IMR-90 (cell line): ENCODE results near the gene PSRC1. TPM values are rescaled to one million over a fixed set of nuclear protein-coding genes. Genes with fewer than 3 reads are reported as not detected.

Experiments used
- ATAC-seq: fragments of 200-7000 bp; cut with Tn5 transposase; 2 replicates; pipeline ENCODE4 v1.9.1; 2020; ENCODE audit warnings: low read depth, mild to moderate bottlenecking, moderate library complexity
- BruUV-seq: library from RNA; stranded (reverse); fragments of 400-500 nt; replicated peaks from 2 replicates; lab custom pipeline; 2021; lab: Mats Ljungman, UMichigan
- CTCF ChIA-PET: fragments of 300-600 bp; formaldehyde crosslinking; extraction: SDS; loops from one replicate; lab custom pipeline; 2021; ENCODE audit warnings: antibody characterized with exemption; lab: Yijun Ruan, JAX
- POLR2A ChIA-PET: fragments of 300-600 bp; sonication (Branson Sonifier 250); formaldehyde crosslinking; loops from one replicate; lab custom pipeline; 2022; ENCODE audit warnings: antibody characterized with exemption; ENCODE audit not compliant: unreplicated experiment; lab: Charles Lee
- DNase-seq: peaks from one replicate; pipeline ENCODE4 v3.0.0; 2013
- H2AFZ ChIP-seq: replicated peaks from 2 replicates; pipeline ENCODE3; 2013; ENCODE audit warnings: low read length, mild to moderate bottlenecking; ENCODE audit not compliant: poor library complexity
- H2AK5ac ChIP-seq: 2 replicates; pipeline ENCODE4 v1.6.1; 2013; ENCODE audit warnings: low read depth, low read length, inconsistent platforms
- H2AK9ac ChIP-seq: replicated peaks from 2 replicates; pipeline ENCODE3; 2013; ENCODE audit warnings: mild to moderate bottlenecking, low read depth, low read length, moderate library complexity; ENCODE audit not compliant: poor library complexity
- H2BK120ac ChIP-seq: 2 replicates; pipeline ENCODE4 v1.6.1; 2013; ENCODE audit warnings: low read depth, low read length, inconsistent platforms
- H2BK15ac ChIP-seq: 3 replicates; pipeline ENCODE4 v1.6.1; 2013; ENCODE audit warnings: low read depth, low read length, inconsistent platforms
- H2BK20ac ChIP-seq: 2 replicates; pipeline ENCODE4 v1.6.1; 2013; ENCODE audit warnings: low read depth, mild to moderate bottlenecking, inconsistent platforms, low read length, moderate library complexity
- H2BK5ac ChIP-seq: 2 replicates; pipeline ENCODE4 v1.6.1; 2013; ENCODE audit warnings: mild to moderate bottlenecking, low read depth, low read length, inconsistent platforms; ENCODE audit not compliant: poor library complexity, severe bottlenecking
- H3K14ac ChIP-seq: replicated peaks from 2 replicates; pipeline ENCODE4 v1.6.1; 2013; ENCODE audit warnings: low read depth, low read length, inconsistent platforms
- H3K18ac ChIP-seq: 2 replicates; pipeline ENCODE4 v1.6.1; 2013; ENCODE audit warnings: low read depth, low read length, control low read depth
- H3K23ac ChIP-seq: 2 replicates; pipeline ENCODE4 v1.6.1; 2013; ENCODE audit warnings: low read depth, low read length, inconsistent platforms
- H3K27ac ChIP-seq: 2 replicates; pipeline ENCODE4 v1.5.1; 2013; ENCODE audit warnings: mild to moderate bottlenecking, control low read depth, low read length; ENCODE audit not compliant: insufficient read depth
- H3K27me3 ChIP-seq: 2 replicates; pipeline ENCODE4 v1.6.1; 2013; ENCODE audit warnings: low read length; ENCODE audit not compliant: control insufficient read depth, insufficient read depth
- H3K36me3 ChIP-seq: 2 replicates; pipeline ENCODE4 v1.6.1; 2013; ENCODE audit warnings: low read length, mixed read lengths; ENCODE audit not compliant: control insufficient read depth, insufficient read depth
- H3K4ac ChIP-seq: 2 replicates; pipeline ENCODE4 v1.6.1; 2013; ENCODE audit warnings: low read depth, low read length, inconsistent platforms
- H3K4me1 ChIP-seq: 2 replicates; pipeline ENCODE4 v1.6.1; 2013; ENCODE audit warnings: low read length, mixed read lengths; ENCODE audit not compliant: control insufficient read depth, insufficient read depth
- H3K4me2 ChIP-seq: 2 replicates; pipeline ENCODE4 v1.6.1; 2013; ENCODE audit warnings: low read depth, mild to moderate bottlenecking, control low read depth, low read length, moderate library complexity
- H3K4me3 ChIP-seq: 2 replicates; pipeline ENCODE4 v1.5.1; 2013; ENCODE audit warnings: low read depth, mild to moderate bottlenecking, control low read depth, low read length, moderate library complexity; ENCODE audit not compliant: insufficient read depth
- H3K56ac ChIP-seq: 2 replicates; pipeline ENCODE4 v1.6.1; 2013; ENCODE audit warnings: low read length, inconsistent platforms; ENCODE audit not compliant: insufficient read depth; ENCODE audit errors: extremely low read depth
- H3K79me1 ChIP-seq, 2 experiments: 2 replicates each; pipeline ENCODE4 v1.6.1; 2013; ENCODE audit warnings: low read length in 2 of 2, inconsistent platforms in 1 of 2, low read depth in 1 of 2
- H3K9ac ChIP-seq: 2 replicates; pipeline ENCODE4 v1.6.1; 2013; ENCODE audit warnings: low read depth, low read length, control low read depth
- H3K9me1 ChIP-seq: 2 replicates; pipeline ENCODE4 v1.6.1; 2013; ENCODE audit warnings: low read length, inconsistent platforms; ENCODE audit not compliant: insufficient read depth
- H3K9me3 ChIP-seq: 2 replicates; pipeline ENCODE4 v1.6.1; 2013; ENCODE audit warnings: low read length; ENCODE audit not compliant: control insufficient read depth, insufficient read depth
- H4K20me1 ChIP-seq: 2 replicates; pipeline ENCODE4 v1.6.1; 2013; ENCODE audit warnings: low read length, inconsistent platforms; ENCODE audit not compliant: insufficient read depth
- H4K5ac ChIP-seq: 2 replicates; pipeline ENCODE4 v1.6.1; 2013; ENCODE audit warnings: mild to moderate bottlenecking, low read depth, low read length, control low read depth
- H4K8ac ChIP-seq, 2 experiments: 2 replicates each; pipeline ENCODE4 v1.6.1; 2013; ENCODE audit warnings: low read depth in 2 of 2, low read length in 2 of 2, control low read depth in 1 of 2, inconsistent platforms in 1 of 2
- H4K91ac ChIP-seq: 2 replicates; pipeline ENCODE4 v1.6.1; 2013; ENCODE audit warnings: low read depth, low read length, inconsistent platforms; ENCODE audit not compliant: insufficient read depth
- BHLHE40 ChIP-seq: fragments of 150-350 bp; IDR thresholded peaks from 2 replicates; pipeline ENCODE4 v1.6.1; 2016; ENCODE audit warnings: mild to moderate bottlenecking, low read depth, low read length
- CEBPB ChIP-seq: IDR thresholded peaks from 2 replicates; pipeline ENCODE4 v1.6.1; 2012; ENCODE audit warnings: low read depth, low read length, improper control_type of control experiment
- CHD1 ChIP-seq: IDR thresholded peaks from 2 replicates; pipeline ENCODE4 v1.6.1; 2012; ENCODE audit warnings: low read depth, low read length, improper control_type of control experiment
- CTCF ChIP-seq: conservative IDR thresholded peaks from 2 replicates; pipeline ENCODE4 v1.5.1; 2012; ENCODE audit warnings: mild to moderate bottlenecking, low read depth, low read length, improper control_type of control experiment
- ELK1 ChIP-seq: fragments of 150-350 bp; IDR thresholded peaks from 2 replicates; pipeline ENCODE4 v1.6.1; 2016; ENCODE audit warnings: low read depth, mild to moderate bottlenecking, low read length, moderate library complexity, borderline replicate concordance
- FOS ChIP-seq: fragments of 150-350 bp; IDR thresholded peaks from 2 replicates; pipeline ENCODE4 v1.6.1; 2016; ENCODE audit warnings: low read depth, low read length
- MAFK ChIP-seq: IDR thresholded peaks from 2 replicates; pipeline ENCODE4 v1.6.1; 2012; ENCODE audit warnings: low read depth, low read length, improper control_type of control experiment
- MAZ ChIP-seq: IDR thresholded peaks from 2 replicates; pipeline ENCODE4 v1.6.1; 2012; ENCODE audit warnings: low read depth, mild to moderate bottlenecking, low read length, improper control_type of control experiment, moderate library complexity, borderline replicate concordance
- MXI1 ChIP-seq: IDR thresholded peaks from 2 replicates; pipeline ENCODE4 v1.6.1; 2012; ENCODE audit warnings: low read depth, mild to moderate bottlenecking, low read length, moderate library complexity, borderline replicate concordance
- NFE2L2 ChIP-seq: fragments of 150-350 bp; IDR thresholded peaks from 2 replicates; pipeline ENCODE4 v1.6.1; 2016; ENCODE audit warnings: low read depth, mild to moderate bottlenecking, low read length
- POLR2A ChIP-seq: IDR thresholded peaks from 2 replicates; pipeline ENCODE4 v1.6.1; 2012; ENCODE audit warnings: mild to moderate bottlenecking, low read depth, low read length
- RAD21 ChIP-seq: IDR thresholded peaks from 2 replicates; pipeline ENCODE4 v1.6.1; 2012; ENCODE audit warnings: low read length, improper control_type of control experiment
- RCOR1 ChIP-seq: IDR thresholded peaks from 2 replicates; pipeline ENCODE4 v1.6.1; 2012; ENCODE audit warnings: mild to moderate bottlenecking, low read length, improper control_type of control experiment; ENCODE audit not compliant: insufficient replicate concordance
- SMC3 ChIP-seq: fragments of 150-350 bp; IDR thresholded peaks from 2 replicates; pipeline ENCODE4 v1.6.1; 2016; ENCODE audit warnings: low read depth, mild to moderate bottlenecking, antibody characterized with exemption, low read length, moderate library complexity
- USF2 ChIP-seq: fragments of 150-350 bp; IDR thresholded peaks from 2 replicates; pipeline ENCODE4 v1.6.1; 2017; ENCODE audit warnings: mild to moderate bottlenecking, antibody characterized with exemption, low read length, low read depth
- WGBS, 2 experiments: methylation state at CpG; one replicate each; pipeline versions ENCODE4 v1.1.5 to v1.1.7; 2013; ENCODE audit warnings: missing lambda C conversion rate in 2 of 2; ENCODE audit not compliant: insufficient read length in 1 of 2; ENCODE audit errors: extremely low coverage in 2 of 2; 5-methylcytosine and 5-hydroxymethylcytosine counted together
- dilution Hi-C: fragments of 300-500 bp; cut with HindIII; formaldehyde crosslinking; loops from one replicate; pipeline ENCODE4 v1.14.3; 2018; ENCODE audit warnings: low sequenced_read_pairs; ENCODE audit not compliant: unreplicated experiment
- in situ Hi-C: fragments of 300-500 bp; cut with MboI; formaldehyde crosslinking; loops from 3 replicates; pipeline ENCODE4 v1.14.3; 2019; ENCODE audit warnings: low sequenced_read_pairs, inconsistent platforms, mixed read lengths
- intact Hi-C: fragments of 100-400 bp; cut with micrococcal nuclease; formaldehyde crosslinking; loops from 2 replicates; pipeline ENCODE4 v1.10.0; 2022
- polyA plus RNA-seq, 3 experiments: library from polyadenylated mRNA; depleted of rRNA; stranded (reverse); fragments of >200 nt; gene quantifications; 2 replicates each; pipeline ENCODE4 v1.2.3, GENCODE V29; 2012; ENCODE audit warnings: low replicate concordance in 1 of 3
- total RNA-seq: library from RNA; depleted of rRNA; stranded (reverse); fragments of >200 nt; gene quantifications from 2 replicates; pipeline ENCODE4 v1.2.3, GENCODE V29; 2012

The PSRC1 gene
- total and polyA plus RNA-seq, 2 of the 4 experiments (the other 2 are of a cell fraction), result 34.6 to 40.3 TPM

GRCh38 chr1:109296782-109297181, 13.8 kb upstream of the PSRC1 start:
- POLR2A ChIA-PET, result no interaction called here
- H4K20me1 ChIP-seq, result peaks cover 4% of the 10 kb centered on the region; the same call in 1 of the 2 replicates
- H4K8ac ChIP-seq, result peak overlapping the region in 1 of 2 experiments; percentile 13; a peak in 1 of 4 replicates
- peak overlapping the region; percentile 56; the same call in 2 of the 3 replicates for H2BK15ac ChIP-seq
- H3K4me2 ChIP-seq, result no peak overlapping the region
- DNase-seq, result no peak
- H4K91ac ChIP-seq, result peak overlapping the region; percentile 20; the same call in 1 of the 2 replicates
- peaks cover 45% of the 10 kb centered on the region for H3K9me1 ChIP-seq
- H3K9ac ChIP-seq, result no peak overlapping the region
- H2AK9ac ChIP-seq, result peak overlapping the region; percentile 58
- H3K14ac ChIP-seq, result peak overlapping the region; percentile 42; the same call in 1 of the 2 replicates
- H3K4ac ChIP-seq, result peak overlapping the region; percentile 59
- H3K23ac ChIP-seq, result no peak overlapping the region
- H2AK5ac ChIP-seq, result peak overlapping the region; percentile 94
- H4K5ac ChIP-seq, result no peak overlapping the region
- peak overlapping the region; percentile 67 for H2AFZ ChIP-seq
- peaks cover 26% of the 10 kb centered on the region for H3K4me1 ChIP-seq
- CTCF ChIA-PET, result no interaction called here
- H2BK120ac ChIP-seq, result peak overlapping the region; percentile 97; the same call in 1 of the 2 replicates
- H2BK20ac ChIP-seq, result peak overlapping the region; percentile 42
- no peak overlapping the region for H3K4me3 ChIP-seq
- dilution Hi-C loops (no loop called here), intact Hi-C loops (loop anchor here (5.0 kb wide), 1 partner anchor 101 kb away; the partner anchor contains the start of gene SORT1), in situ Hi-C loops (no loop called here)
- TF ChIP-seq POLR2A (no peak), SMC3 (no peak), MAFK (no peak), NFE2L2 (no peak), RAD21 (no peak), RCOR1 (no peak), BHLHE40 (no peak), CTCF (no peak), CEBPB (no peak), FOS (no peak), CHD1 (no peak), MXI1 (no peak), USF2 (no peak), ELK1 (no peak), MAZ (no peak)
- H3K79me1 ChIP-seq, result peaks cover 0 to 11% of the 10 kb centered on the region in 2 experiments; a peak in 1 of 4 replicates
- peak overlapping the region; percentile 48 for H2BK5ac ChIP-seq
- no peaks in the 10 kb centered on the region for H3K36me3 ChIP-seq
- no peak for ATAC-seq
- no peaks in the 10 kb centered on the region for H3K27me3 ChIP-seq
- H3K9me3 ChIP-seq, result no peaks in the 10 kb centered on the region
- no peak overlapping the region for H3K56ac ChIP-seq
- no peak overlapping the region; the same call in 1 of the 2 replicates for H3K27ac ChIP-seq
- peak overlapping the region; percentile 14; the same call in 1 of the 2 replicates for H3K18ac ChIP-seq
- WGBS, 2 experiments, result 92% methylated on average over 12 of the region's 16 CpGs; no CpG with 5 or more reads in 1 of the 2 experiments
- no TSS peak for BruUV-seq
